HEK293 (cell line): Measurements from ENCODE around the gene TPI1.

Experiments
- ATF2 ChIP-seq: fragments of 450-650 bp; formaldehyde crosslinking; IDR thresholded peaks from 2 replicates; pipeline ENCODE4 v1.5.1; 2016; ENCODE audit warnings: missing biosample characterization, missing genetic modification characterization, low read depth
- KLF8 ChIP-seq: fragments of 450-650 bp; formaldehyde crosslinking; IDR thresholded peaks from 2 replicates; pipeline ENCODE4 v1.5.1; 2016; ENCODE audit warnings: missing biosample characterization, missing genetic modification characterization
- OVOL3 ChIP-seq: fragments of 450-650 bp; formaldehyde crosslinking; IDR thresholded peaks from 2 replicates; pipeline ENCODE4 v1.5.1; 2016; ENCODE audit warnings: missing biosample characterization, missing genetic modification characterization
- SCRT1 ChIP-seq: fragments of 450-650 bp; formaldehyde crosslinking; IDR thresholded peaks from 2 replicates; pipeline ENCODE4 v1.5.1; 2016; ENCODE audit warnings: missing biosample characterization, missing genetic modification characterization, borderline replicate concordance
- SP7 ChIP-seq: fragments of 450-650 bp; formaldehyde crosslinking; IDR thresholded peaks from 2 replicates; pipeline ENCODE4 v1.5.1; 2016; ENCODE audit warnings: missing biosample characterization, missing genetic modification characterization
- YY2 ChIP-seq: fragments of 450-650 bp; formaldehyde crosslinking; IDR thresholded peaks from 2 replicates; pipeline ENCODE4 v1.5.1; 2016; ENCODE audit warnings: missing biosample characterization, missing genetic modification characterization
- ZBTB11 ChIP-seq: fragments of 450-650 bp; formaldehyde crosslinking; conservative IDR thresholded peaks from 2 replicates; pipeline ENCODE4 v1.5.1; 2016; ENCODE audit warnings: low read depth, missing biosample characterization, missing genetic modification characterization
- ZBTB21 ChIP-seq: fragments of 450-650 bp; formaldehyde crosslinking; IDR thresholded peaks from 2 replicates; pipeline ENCODE4 v1.5.1; 2017; ENCODE audit warnings: missing biosample characterization, missing genetic modification characterization
- ZBTB26 ChIP-seq: fragments of 450-650 bp; formaldehyde crosslinking; optimal IDR thresholded peaks from 2 replicates; pipeline ENCODE3; 2016; ENCODE audit warnings: missing biosample characterization, mild to moderate bottlenecking, missing genetic modification characterization
- ZBTB6 ChIP-seq: fragments of 450-650 bp; formaldehyde crosslinking; IDR thresholded peaks from 2 replicates; pipeline ENCODE4 v1.5.1; 2017; ENCODE audit warnings: missing biosample characterization, missing genetic modification characterization
- ZNF112 ChIP-seq: fragments of 450-650 bp; formaldehyde crosslinking; IDR thresholded peaks from 2 replicates; pipeline ENCODE4 v1.5.0; 2017; ENCODE audit warnings: missing biosample characterization, missing genetic modification characterization
- ZNF132 ChIP-seq: fragments of 450-650 bp; formaldehyde crosslinking; IDR thresholded peaks from 2 replicates; pipeline ENCODE4 v1.5.1; 2017; ENCODE audit warnings: missing biosample characterization, missing genetic modification characterization, borderline replicate concordance
- ZNF155 ChIP-seq: fragments of 450-650 bp; formaldehyde crosslinking; IDR thresholded peaks from 2 replicates; pipeline ENCODE4 v1.5.1; 2016; ENCODE audit warnings: missing biosample characterization, missing genetic modification characterization
- ZNF157 ChIP-seq: fragments of 450-650 bp; formaldehyde crosslinking; IDR thresholded peaks from 2 replicates; pipeline ENCODE4 v1.5.1; 2016; ENCODE audit warnings: missing biosample characterization, missing genetic modification characterization
- ZNF16 ChIP-seq: fragments of 450-650 bp; formaldehyde crosslinking; IDR thresholded peaks from 2 replicates; pipeline ENCODE4 v1.5.1; 2016; ENCODE audit warnings: low read depth, missing biosample characterization, missing genetic modification characterization
- ZNF19 ChIP-seq: fragments of 450-650 bp; formaldehyde crosslinking; IDR thresholded peaks from 2 replicates; pipeline ENCODE4; 2016; ENCODE audit warnings: missing biosample characterization, missing genetic modification characterization, low read depth
- ZNF214 ChIP-seq: fragments of 450-650 bp; formaldehyde crosslinking; IDR thresholded peaks from 2 replicates; pipeline ENCODE4 v1.5.1; 2017; ENCODE audit warnings: missing biosample characterization, mild to moderate bottlenecking, missing genetic modification characterization, borderline replicate concordance
- ZNF24 ChIP-seq: fragments of 450-650 bp; formaldehyde crosslinking; IDR thresholded peaks from 2 replicates; pipeline ENCODE4 v1.5.1; 2016; ENCODE audit warnings: missing biosample characterization, missing genetic modification characterization
- ZNF248 ChIP-seq: fragments of 450-650 bp; formaldehyde crosslinking; IDR thresholded peaks from 2 replicates; pipeline ENCODE4 v1.5.1; 2017; ENCODE audit warnings: missing biosample characterization, missing genetic modification characterization
- ZNF416 ChIP-seq: fragments of 450-650 bp; formaldehyde crosslinking; IDR thresholded peaks from 2 replicates; pipeline ENCODE4 v1.5.1; 2016; ENCODE audit warnings: missing biosample characterization, missing genetic modification characterization
- ZNF600 ChIP-seq: fragments of 450-650 bp; formaldehyde crosslinking; IDR thresholded peaks from 2 replicates; pipeline ENCODE4 v1.5.1; 2016; ENCODE audit warnings: missing biosample characterization, missing genetic modification characterization
- ZNF610 ChIP-seq: fragments of 450-650 bp; formaldehyde crosslinking; IDR thresholded peaks from 2 replicates; pipeline ENCODE4 v1.5.1; 2016; ENCODE audit warnings: missing biosample characterization, missing genetic modification characterization, borderline replicate concordance
- ZNF621 ChIP-seq: fragments of 450-650 bp; formaldehyde crosslinking; IDR thresholded peaks from 2 replicates; pipeline ENCODE4 v1.5.1; 2017; ENCODE audit warnings: missing biosample characterization, missing genetic modification characterization
- ZNF843 ChIP-seq: fragments of 450-650 bp; formaldehyde crosslinking; IDR thresholded peaks from 2 replicates; pipeline ENCODE4 v1.5.1; 2016; ENCODE audit warnings: missing biosample characterization, missing genetic modification characterization
- ZXDB ChIP-seq: fragments of 450-650 bp; formaldehyde crosslinking; IDR thresholded peaks from 2 replicates; pipeline ENCODE4 v1.5.1; 2016; ENCODE audit warnings: missing biosample characterization, missing genetic modification characterization
- TF ChIP-seq, protein P1 (sequence below): fragments of 450-650 bp; formaldehyde crosslinking; IDR thresholded peaks from 2 replicates; pipeline ENCODE4 v1.5.1; 2017; ENCODE audit warnings: missing biosample characterization, missing genetic modification characterization
- TF ChIP-seq, protein P2 (sequence below): fragments of 450-650 bp; formaldehyde crosslinking; IDR thresholded peaks from 2 replicates; pipeline ENCODE4 v1.5.1; 2016; ENCODE audit warnings: missing biosample characterization, missing genetic modification characterization

TPI1 gene

GRCh38 chr12:6872073-6873048, 5.0 kb downstream of the TPI1 start (continued):
- TF ChIP-seq, protein P1, sequence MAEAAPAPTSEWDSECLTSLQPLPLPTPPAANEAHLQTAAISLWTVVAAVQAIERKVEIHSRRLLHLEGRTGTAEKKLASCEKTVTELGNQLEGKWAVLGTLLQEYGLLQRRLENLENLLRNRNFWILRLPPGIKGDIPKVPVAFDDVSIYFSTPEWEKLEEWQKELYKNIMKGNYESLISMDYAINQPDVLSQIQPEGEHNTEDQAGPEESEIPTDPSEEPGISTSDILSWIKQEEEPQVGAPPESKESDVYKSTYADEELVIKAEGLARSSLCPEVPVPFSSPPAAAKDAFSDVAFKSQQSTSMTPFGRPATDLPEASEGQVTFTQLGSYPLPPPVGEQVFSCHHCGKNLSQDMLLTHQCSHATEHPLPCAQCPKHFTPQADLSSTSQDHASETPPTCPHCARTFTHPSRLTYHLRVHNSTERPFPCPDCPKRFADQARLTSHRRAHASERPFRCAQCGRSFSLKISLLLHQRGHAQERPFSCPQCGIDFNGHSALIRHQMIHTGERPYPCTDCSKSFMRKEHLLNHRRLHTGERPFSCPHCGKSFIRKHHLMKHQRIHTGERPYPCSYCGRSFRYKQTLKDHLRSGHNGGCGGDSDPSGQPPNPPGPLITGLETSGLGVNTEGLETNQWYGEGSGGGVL (tag by site-specific recombination), result no peak
- TF ChIP-seq ZBTB26 (tag by site-specific recombination), result no peak
- TF ChIP-seq ZNF155, result no peak
- TF ChIP-seq ZNF157 (tag by site-specific recombination), result no peak
- TF ChIP-seq SP7 (tag by site-specific recombination), result peak; percentile 50
- TF ChIP-seq ZNF112, result no peak
- no peak for TF ChIP-seq ZBTB6
- no peak for TF ChIP-seq OVOL3
- TF ChIP-seq ZNF610 (tag by site-specific recombination), result no peak
- TF ChIP-seq ZXDB (tag by site-specific recombination), result peak; percentile 76
- no peak for TF ChIP-seq ZNF416 (tag by site-specific recombination)
- TF ChIP-seq ATF2 (tag by site-specific recombination), result no peak
- TF ChIP-seq ZNF600 (tag by site-specific recombination), result 0 out of 2 replicates have a peak, but pooled peaks have one; percentile 49
- TF ChIP-seq, protein P2, sequence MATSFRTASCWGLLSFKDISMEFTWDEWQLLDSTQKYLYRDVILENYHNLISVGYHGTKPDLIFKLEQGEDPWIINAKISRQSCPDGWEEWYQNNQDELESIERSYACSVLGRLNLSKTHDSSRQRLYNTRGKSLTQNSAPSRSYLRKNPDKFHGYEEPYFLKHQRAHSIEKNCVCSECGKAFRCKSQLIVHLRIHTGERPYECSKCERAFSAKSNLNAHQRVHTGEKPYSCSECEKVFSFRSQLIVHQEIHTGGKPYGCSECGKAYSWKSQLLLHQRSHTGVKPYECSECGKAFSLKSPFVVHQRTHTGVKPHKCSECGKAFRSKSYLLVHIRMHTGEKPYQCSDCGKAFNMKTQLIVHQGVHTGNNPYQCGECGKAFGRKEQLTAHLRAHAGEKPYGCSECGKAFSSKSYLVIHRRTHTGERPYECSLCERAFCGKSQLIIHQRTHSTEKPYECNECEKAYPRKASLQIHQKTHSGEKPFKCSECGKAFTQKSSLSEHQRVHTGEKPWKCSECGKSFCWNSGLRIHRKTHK (tag by site-specific recombination), result no peak
- TF ChIP-seq ZNF214 (tag by site-specific recombination), result no peak
- TF ChIP-seq ZNF843 (tag by site-specific recombination), result peak; percentile 43; the same call in 1 of the 2 replicates
- no peak for TF ChIP-seq ZNF19
- no peak for TF ChIP-seq ZBTB21 (tag by site-specific recombination)
- no peak for TF ChIP-seq ZBTB11
- no peak for TF ChIP-seq YY2 (tag by site-specific recombination)
- no peak for TF ChIP-seq ZNF16 (tag by site-specific recombination)
- no peak for TF ChIP-seq ZNF132 (tag by site-specific recombination)
- TF ChIP-seq SCRT1 (tag by site-specific recombination), result no peak
- no peak for TF ChIP-seq ZNF621 (tag by site-specific recombination)
- peak; percentile 63 for TF ChIP-seq ZNF24
- no peak for TF ChIP-seq ZNF248 (tag by site-specific recombination)
- TF ChIP-seq KLF8 (tag by site-specific recombination), result peak; percentile 95
